SKM-1 treated with dmso at 0.1 percent for 144 hours (cell line): ENCODE results near the gene TMEM234.
"Not testable (repeated sequence)": the region's sequence is repeated elsewhere in the genome, so short reads cannot be mapped to it uniquely, and the experiment has no call there.

Experiments used
- DNase-seq: peaks from one replicate; lab custom pipeline; 2025; ENCODE audit not compliant: unreplicated experiment; lab: John Stamatoyannopoulos, UW

The TMEM234 gene

DNA sequence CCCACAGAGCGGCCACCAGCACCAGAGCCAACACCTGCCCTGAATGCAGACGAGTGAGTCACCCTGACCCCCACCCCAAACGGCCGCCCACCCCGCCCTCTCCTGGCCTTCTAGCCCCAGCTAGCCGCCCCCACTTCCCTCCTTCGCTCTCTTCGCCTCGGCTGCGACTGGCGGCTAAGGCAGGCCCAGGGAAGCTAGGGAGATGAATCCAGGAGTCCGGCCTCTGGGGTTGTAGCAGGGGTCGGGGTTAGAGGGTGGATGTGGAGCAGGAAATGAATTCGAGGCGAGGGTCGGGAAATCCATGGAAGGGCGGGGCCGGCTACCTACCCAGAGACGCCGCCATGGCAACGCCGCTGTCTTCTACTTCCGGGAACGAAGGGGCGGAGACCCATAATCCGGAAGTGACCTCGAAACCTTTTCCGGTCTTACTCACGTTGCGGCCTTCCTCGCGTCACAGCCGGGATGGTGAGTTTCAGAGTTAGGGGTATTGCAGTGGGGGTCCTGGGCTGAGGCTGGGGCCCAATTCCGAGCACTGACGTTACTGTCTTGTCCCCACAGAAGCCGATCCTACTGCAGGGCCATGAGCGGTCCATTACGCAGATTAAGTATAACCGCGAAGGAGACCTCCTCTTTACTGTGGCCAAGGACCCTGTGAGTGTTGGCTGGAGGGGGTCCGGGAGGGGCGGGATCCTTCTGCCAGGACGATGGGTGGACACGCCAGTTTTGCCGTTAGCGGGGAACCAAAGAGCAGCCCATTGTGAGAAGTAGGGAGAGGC is at the start of gene TMEM234, which contains the start of gene EIF3I:
TSS of gene TMEM234 (minus strand) at position 374 of the 776 bp plus-strand sequence. CDS start at position 343, 31 bp downstream.
TSS of gene EIF3I (plus strand) at position 428 of the 776 bp plus-strand sequence. CDS start at position 463, 35 bp downstream.
- DNase-seq = peak; percentile 90

DNA sequence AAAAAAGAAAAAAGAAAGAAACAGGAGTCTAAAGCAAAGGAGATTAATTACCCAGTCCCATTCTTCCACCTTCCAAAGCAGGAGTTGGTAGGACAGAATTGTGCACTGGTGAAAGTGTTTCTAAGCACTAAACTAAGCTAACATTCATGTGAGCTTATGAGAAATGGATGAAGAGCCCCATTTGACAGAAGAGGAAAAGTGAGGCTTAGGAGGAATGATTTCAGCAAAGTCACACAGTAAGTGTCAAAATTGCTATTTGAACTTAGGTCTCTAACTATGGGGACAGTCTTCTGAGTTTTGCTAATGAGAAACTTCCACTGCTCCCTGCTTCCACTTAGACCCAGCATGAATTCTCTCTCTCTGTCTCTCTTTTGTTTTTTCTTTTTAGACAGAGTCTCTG is 47.6 kb upstream of the TMEM234 start:
- DNase-seq = no peak

DNA sequence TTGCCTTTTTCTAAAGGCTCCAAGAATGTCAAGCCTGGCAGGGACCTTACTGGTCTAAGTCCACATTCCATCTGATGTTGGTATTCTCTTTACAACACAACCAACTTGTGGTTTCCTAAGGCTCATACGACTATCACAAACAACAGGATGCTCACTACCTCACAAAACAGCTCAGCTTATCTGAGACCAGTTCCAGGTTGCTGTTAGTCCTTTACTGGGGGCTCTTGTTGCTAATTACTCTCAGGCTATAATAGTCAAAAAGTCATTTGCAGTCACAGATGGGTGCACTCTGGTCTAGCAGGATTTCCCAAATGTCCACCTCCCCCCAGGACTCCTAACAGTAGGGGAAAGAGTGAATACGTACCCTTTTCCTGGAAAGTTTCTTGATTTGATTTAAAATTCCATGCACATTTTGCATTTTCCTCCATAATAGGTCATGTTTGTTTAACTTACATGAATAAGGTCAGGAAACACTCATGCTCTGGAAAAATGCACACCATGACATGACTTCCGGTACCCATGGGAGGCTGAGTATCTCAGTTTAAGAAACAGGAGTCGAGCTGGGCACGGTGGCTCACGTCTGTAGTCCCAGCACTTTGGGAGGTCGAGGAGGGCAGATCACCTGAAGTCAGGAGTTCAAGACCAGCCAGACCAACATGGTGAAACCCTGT is 44.9 kb upstream of the TMEM234 start:
- DNase-seq = no peak

DNA sequence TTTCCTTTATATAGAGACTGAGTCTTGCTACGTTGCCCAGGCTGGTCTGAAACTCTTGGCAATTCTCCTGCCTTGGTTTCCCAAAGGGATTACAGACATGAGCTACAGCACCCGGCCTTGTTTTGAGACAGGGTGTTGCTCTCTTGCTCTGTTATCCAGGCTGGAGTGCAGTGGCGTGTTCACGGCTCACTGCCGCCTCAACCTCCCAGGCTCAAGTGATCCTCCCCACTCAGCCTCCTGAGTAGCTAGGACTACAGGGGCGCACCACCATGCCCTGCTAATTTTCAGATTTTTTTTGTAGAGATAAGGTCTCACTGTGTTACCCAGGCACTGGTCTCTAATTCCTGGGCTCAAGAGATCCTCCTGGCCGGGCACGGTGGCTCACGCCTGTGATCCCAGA is 43.7 kb upstream of the TMEM234 start:
- DNase-seq = no peak

DNA sequence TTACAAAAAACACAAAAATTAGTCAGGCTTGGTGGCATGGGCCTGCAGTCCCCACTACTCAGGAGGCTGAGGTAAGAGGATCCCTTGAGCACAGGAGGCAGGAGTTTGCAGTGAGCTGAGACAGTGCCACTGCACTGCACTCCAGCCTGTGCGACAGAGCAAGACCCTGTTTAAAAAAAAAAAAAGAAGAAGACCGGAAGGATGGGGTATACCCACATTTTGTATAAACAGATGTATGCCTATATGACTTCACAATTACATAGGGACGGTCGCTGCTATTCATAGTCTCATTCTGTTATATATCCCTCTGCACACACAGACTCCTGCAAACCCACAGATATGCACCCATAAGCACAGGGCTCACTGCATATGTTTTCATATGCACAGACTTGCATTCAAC is 41.6 kb upstream of the TMEM234 start:
- DNase-seq = no peak

DNA sequence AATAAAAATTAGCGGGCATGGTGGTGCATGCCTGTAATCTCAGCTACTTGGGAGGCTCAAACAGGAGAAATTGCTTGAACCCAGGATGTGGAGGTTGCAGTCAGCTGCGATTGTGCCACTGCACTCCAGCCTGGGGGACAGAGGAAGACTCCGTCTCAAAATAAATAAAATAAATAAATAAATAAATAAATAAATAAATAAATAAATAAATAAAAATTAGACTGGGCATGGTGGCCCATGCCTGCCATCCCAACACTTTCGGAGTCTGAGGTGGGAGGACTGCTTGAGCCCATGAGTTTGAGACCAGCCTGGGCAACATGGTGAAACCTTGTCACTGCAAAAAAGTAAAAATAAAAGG is 41.1 kb upstream of the TMEM234 start:
- not testable (repeated sequence) for DNase-seq

DNA sequence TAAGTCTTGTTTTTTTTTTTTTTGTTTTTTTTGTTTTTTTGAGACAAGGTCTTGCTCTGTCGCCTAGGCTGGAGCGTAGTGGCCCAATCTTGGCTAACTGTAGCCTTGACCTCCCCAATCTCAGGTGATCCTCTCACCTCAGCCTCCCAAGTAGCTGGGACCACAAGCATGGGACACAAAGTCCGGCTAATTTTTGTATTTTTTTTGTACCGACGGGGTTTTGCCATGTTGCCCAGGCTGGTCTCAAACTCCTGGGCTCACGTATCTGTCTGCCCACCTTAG is 35.0 kb upstream of the TMEM234 start:
- DNase-seq = no peak

DNA sequence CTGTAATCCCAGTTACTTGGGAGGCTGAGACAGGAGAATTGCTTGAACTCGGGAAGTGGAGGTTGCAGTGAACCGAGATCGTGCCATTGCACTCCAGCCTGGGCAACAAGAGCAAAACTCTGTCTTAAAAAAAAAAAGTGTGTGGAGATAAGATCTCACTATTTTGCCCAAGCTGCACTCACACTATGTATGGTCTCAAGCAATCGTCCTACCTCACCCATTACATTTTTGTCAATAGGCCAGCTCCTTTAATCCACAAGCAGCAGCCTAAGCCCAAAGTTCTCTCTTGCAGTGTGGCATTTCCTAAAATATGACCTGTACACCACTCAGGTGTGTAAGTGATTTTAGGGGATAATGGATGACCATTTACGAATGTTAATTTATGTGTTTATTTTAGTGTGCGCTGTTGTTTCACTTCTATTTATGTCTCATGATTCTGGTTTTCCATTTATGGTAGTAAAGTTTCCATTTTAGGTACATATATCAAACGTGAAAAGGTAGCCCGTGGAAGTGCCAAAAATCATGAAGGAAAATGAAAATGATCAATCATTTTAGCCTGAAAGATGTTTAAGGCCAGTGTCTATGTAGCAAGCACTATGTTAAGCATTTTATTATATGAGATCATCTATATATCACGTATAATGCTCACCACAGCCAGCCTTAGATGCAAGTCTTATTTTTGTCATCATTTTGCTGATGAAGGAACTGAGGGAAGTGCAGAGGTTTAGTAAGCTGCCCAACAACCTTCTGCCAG is 34.5 kb upstream of the TMEM234 start:
- no peak for DNase-seq

DNA sequence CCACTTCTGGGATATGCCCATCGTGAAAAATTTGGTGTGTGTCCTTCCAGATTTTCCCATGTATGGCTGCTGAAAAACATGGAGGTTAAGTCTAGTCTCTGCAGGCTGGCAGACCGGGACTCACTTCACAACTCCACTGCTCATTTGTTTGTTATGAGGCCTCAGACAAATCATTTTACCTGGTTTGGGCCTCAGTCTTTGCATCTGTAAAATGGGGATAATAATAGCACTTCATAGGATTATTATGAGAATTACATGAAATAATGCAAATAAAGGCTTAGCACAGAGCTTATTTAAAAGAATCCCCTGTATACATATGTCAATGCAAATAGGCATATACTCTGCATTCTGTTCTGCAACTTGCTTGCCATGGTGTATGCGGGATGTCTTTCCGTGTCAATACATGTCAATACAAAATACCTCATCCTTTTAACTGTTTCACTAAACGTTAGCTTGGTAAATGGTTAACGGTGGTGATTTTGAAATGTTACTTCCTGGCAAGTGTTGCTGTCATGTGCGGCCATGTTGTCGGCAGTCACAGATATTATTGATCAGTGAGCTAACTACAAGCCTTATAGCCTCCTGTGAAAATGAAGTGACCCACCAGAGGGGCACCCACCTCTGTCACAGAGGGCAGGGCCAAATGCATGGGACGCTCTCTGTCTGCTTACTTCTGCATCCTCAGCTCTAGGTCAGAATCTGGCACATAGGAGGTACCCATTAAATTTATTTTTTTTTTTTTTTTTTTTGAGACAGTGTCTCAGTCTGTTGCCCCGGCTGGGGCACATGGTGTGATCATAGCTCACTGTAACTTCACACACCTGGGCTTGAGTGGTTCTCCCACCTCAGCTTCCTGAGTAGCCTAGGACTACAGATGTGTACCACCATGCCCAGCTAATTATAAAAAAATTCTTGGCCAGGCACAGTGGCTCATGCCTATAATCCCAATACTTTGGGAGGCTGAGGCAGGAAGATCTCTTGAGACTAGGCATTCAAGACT is 33.2 kb upstream of the TMEM234 start:
- DNase-seq = no peak

DNA sequence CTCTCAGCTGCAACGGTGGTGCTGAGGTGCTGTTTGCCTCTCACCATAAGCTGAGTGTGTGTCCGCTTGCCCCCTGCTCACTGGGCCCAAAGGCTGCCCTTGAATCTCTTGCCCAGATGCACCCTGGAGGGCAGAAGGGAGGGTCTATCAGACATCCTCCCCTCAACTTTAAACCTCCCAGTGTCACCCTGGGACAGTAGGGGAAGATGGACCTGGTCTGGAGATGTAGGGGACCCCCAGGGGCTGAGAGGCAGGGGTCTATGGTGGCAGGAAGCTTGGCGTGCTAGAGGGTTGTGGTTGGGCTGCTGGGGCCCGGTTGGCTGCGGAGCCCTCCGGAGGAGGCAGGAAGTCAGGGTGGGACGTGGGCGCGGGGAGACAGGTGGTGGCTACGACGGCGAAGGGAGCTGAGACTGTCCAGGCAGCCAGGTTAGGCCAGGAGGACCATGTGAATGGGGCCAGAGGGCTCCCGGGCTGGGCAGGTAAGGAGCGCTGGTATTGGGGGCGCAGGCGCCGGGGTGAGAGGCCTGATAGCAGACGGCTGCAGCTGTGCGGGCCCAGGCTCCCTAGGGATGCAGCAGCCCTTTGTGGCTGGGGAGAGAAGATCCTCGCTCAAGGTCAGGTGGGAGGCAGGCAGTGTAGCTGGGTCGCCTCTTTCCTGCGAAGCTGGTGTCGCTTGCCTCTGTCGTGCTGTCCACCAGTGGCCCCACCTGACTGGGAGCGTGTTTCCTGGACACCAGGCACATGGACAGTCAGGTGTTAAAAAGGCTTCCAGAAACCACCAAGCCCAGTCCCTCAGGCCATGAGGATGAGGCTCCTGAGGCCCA is 29.0 kb upstream of the TMEM234 start, which contains the start of gene LCK:
TSS of gene LCK (plus strand) at position 373 of the 824 bp plus-strand sequence. CDS start 23,065 bp downstream, outside the sequence.
- DNase-seq = no peak

DNA sequence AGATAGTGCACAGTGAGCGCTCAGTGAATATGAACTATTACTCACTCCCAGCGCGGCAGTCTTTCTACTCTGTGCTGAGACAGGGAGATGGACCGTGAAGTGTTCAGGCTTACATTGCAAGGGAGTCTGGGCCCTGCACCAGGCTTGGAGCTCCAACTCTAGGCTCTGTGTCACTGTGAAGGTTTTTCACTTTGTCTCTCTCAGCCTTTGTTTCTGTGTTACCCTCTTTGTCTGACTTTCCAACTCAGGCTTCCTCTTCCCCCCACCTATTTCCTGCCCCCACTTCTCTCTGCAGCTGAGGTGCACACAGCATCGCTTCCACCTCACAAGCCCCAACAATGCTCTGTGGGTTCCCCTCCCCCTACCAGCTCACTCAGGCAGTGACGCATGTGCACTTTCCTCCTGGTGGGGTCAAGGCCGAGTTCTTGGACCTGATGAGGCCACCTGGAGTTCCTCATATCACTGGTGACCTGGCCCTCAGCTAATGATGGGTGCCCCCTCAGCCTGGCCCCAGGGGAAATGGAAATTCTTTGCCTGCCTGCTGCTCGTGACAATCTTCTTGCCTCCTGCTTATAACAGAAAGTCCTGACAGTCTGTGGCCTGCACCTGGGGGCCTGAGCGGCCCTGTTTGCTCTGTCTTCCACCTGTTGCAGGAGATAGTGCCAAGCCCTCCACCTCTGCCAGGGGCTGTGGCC is 27.8 kb upstream of the TMEM234 start:
- DNase-seq = peak; percentile 70

DNA sequence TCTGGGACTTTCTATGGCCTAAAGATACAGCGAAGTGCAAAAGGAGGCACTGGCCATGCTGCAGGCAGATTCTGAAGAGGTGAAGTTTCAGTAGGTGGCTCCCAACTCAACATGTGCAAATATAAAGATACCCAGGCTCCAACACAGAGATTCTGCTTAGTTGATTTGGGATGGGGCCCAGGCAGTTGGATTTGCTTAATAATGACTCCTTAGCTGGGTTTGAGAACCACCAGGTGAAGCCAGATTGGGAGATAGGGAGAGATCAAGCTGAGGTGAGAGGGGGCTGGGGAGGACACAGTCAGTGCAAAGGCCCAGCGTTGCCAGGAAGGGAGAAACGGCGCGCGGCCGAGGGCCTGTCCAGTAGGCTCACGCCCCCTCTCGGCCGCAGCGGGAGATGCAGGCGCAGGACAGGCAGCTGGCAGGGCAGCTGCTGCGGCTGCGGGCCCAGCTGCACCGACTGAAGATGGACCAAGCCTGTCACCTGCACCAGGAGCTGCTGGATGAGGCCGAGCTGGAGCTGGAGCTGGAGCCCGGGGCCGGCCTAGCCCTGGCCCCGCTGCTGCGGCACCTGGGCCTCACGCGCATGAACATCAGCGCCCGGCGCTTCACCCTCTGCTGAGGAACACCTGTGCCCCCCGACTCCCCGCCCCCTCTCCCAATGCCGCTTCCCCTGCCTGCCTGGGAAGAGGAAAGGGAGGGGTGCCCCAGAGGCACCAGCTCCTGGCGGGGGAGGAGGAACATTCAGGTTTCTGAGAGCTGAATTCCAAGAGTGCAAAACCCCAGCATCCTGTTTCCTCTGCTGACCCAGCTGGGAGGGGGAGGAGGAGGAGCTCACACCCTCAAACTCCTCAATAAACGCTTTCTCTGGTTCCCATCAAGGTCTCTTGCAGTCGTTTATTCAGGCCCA is 26.1 kb upstream of the TMEM234 start:
- no peak for DNase-seq

DNA sequence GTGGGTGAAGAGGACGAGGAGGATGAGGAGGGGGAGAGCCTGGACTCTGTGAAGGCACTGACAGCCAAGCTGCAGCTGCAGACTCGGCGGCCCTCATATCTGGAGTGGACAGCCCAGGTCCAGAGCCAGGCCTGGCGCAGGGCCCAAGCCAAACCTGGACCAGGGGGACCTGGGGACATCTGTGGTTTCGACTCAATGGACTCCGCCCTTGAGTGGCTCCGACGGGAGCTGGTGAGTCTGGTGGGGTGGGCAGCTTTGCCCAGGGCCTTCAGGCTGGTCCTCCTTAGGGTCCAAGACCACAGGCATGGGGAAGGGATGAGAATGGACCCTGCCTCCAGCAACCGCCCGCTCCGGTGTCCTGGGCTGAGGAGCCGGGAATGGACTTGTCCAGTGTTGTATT is 25.3 kb upstream of the TMEM234 start:
- no peak for DNase-seq

DNA sequence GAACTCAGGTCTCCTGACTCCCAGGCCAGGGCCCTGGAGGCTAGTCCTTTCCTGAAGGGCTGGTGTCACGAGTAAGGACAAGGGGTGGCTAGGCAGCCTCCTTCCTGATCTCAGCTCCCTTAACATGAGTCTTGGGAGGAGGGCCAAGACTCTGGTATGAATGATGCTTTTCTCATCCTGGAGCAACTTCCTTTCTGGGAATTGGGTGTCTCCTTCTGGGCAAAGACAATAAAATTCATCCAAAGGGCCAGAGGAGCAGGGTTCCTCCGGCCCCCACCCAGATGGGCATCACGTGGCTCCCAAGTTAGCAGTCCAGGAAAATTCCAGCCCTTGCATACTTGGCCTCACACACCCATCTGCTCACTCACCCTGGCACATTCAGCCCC is 24.7 kb upstream of the TMEM234 start, which contains the start of gene FAM167B:
TSS of gene FAM167B (plus strand) at position 335 of the 386 bp plus-strand sequence. CDS start 200 bp downstream, outside the sequence.
- no peak for DNase-seq

DNA sequence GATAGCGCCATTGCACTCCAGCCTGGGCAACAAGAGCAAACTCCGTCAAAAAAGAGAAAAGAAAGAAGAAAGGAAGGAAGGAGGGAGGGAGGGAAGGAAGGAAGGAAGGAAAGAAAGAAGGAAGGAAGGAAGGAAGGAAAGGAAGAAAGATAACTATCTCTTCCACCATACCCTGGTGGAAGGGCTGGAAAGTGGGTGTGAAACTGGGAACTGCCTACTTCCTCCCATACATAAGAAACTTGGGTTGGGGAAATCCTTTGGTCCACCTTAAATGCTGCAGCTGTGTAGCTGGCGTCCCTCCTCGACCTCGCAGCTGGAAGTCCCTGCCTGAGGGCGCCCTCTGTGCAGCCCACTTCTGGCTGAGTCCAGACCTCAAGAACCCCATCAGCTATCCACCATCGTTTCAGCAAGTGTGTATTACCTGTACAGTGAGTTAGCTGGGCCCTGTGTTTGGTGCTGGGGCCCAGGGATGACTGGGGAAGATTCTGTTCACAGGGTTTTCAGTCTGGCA is 20.2 kb upstream of the TMEM234 start:
- DNase-seq = peak; percentile 18

DNA sequence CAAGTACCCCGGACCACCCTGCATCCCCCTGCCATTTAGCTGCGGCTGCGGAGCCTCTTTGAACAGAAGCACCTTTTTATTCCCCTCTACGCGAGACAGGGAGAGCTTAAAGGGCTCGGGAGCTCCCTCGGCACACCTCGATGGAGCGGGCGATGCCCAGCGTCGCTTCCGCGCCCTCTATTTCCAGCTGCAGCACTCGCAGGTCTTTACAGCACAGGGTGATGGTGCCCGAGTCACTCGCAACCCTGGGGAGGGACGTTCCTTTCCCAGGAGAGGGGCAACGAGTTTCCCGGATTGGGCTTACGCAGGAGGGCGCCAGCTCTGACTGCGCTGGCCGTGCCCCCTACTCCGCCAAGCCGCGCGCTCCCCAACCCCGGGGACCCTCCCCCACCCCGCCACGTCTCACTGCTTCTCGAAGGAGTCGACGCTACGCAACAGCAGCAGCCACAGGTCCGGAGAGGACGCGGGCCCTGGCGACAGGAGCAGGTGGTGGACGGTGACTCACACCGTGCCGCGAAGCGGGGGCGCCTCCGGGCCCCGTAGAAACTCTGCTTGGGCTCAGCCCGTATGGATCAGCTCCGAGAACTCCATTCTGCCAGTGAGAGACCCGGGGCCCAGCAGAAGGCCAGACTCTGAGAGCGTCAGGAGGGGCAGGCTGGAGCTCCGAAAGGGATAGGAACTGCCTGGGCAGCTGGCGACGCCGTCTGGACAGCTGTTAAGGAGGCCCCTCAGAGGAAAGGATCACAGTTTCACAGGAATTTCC is 19.0 kb upstream of the TMEM234 start:
- DNase-seq = no peak
